ENCODE measurements around the gene NADSYN1.

GRCh38 chr11:71449596-71449995 lies 3.4 kb upstream of the NADSYN1 start:
- TF ChIP-seq EZH2 (IDR thresholded peaks at IDR 0.05; ENCODE audit: insufficient read depth, low read length): no peak
- TF ChIP-seq, protein P1, sequence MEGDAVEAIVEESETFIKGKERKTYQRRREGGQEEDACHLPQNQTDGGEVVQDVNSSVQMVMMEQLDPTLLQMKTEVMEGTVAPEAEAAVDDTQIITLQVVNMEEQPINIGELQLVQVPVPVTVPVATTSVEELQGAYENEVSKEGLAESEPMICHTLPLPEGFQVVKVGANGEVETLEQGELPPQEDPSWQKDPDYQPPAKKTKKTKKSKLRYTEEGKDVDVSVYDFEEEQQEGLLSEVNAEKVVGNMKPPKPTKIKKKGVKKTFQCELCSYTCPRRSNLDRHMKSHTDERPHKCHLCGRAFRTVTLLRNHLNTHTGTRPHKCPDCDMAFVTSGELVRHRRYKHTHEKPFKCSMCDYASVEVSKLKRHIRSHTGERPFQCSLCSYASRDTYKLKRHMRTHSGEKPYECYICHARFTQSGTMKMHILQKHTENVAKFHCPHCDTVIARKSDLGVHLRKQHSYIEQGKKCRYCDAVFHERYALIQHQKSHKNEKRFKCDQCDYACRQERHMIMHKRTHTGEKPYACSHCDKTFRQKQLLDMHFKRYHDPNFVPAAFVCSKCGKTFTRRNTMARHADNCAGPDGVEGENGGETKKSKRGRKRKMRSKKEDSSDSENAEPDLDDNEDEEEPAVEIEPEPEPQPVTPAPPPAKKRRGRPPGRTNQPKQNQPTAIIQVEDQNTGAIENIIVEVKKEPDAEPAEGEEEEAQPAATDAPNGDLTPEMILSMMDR (IDR thresholded peaks at IDR 0.05; ENCODE audit: insufficient read depth, low read depth, low read length): no peak

All from astrocyte (in vitro differentiated cells and primary cell).